ENCODE data around the gene SBNO2.

The SBNO2 gene, protein sequence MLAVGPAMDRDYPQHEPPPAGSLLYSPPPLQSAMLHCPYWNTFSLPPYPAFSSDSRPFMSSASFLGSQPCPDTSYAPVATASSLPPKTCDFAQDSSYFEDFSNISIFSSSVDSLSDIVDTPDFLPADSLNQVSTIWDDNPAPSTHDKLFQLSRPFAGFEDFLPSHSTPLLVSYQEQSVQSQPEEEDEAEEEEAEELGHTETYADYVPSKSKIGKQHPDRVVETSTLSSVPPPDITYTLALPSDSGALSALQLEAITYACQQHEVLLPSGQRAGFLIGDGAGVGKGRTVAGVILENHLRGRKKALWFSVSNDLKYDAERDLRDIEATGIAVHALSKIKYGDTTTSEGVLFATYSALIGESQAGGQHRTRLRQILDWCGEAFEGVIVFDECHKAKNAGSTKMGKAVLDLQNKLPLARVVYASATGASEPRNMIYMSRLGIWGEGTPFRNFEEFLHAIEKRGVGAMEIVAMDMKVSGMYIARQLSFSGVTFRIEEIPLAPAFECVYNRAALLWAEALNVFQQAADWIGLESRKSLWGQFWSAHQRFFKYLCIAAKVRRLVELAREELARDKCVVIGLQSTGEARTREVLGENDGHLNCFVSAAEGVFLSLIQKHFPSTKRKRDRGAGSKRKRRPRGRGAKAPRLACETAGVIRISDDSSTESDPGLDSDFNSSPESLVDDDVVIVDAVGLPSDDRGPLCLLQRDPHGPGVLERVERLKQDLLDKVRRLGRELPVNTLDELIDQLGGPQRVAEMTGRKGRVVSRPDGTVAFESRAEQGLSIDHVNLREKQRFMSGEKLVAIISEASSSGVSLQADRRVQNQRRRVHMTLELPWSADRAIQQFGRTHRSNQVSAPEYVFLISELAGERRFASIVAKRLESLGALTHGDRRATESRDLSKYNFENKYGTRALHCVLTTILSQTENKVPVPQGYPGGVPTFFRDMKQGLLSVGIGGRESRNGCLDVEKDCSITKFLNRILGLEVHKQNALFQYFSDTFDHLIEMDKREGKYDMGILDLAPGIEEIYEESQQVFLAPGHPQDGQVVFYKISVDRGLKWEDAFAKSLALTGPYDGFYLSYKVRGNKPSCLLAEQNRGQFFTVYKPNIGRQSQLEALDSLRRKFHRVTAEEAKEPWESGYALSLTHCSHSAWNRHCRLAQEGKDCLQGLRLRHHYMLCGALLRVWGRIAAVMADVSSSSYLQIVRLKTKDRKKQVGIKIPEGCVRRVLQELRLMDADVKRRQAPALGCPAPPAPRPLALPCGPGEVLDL (N-terminal part only)

DNA sequence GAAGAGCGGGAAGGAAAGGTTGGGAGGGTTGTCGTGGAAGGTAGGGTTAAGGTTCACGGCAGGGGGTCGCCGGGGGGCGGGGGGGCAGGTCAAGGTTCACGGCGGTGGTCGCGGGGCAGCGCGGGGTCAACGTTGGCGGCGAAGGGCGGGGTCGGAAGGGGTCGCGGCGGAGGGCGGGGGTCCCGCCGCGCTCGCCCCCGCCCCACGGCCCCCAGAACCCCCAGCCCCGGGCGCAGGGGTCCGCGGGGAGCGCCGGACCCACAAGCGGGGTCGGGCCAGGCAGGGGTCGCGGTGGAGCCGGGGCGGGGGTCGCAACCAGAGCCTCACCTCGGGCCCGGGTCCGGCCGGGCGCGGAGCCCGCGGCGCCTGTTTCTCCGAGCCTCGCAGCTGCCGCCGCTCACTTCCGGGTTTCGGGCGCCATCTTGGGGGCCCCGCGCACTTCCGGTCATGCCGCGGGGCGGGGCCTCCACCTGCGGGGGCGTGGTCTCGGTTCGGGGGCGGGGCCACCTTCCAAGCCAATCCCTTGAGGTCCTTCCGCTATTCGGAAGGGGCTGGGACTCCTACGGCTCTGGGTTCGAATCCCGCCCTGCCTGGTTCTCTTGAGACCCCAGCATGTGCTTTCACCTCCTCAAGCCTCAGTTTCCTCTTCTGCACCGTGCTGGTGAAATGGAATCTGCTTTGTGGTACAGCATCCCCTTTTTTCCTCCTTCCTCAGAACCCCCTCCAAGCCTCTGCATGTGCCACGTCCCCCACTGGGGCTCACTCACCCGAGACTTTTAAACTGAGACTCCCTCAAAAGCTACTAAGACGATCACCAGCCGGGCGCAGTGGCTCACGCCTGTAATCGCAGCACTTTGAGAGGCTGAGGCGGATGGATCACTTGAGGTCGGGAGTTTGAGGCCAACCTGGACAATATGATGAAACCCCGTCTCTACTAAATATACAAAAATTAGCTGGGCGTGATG, at the start of gene SBNO2:
TSS of gene SBNO2 (minus strand) at position 424 of the 965 bp plus-strand sequence. CDS start 19,992 bp downstream, outside the sequence.
- DNase-seq: peak; percentile 88

DNA sequence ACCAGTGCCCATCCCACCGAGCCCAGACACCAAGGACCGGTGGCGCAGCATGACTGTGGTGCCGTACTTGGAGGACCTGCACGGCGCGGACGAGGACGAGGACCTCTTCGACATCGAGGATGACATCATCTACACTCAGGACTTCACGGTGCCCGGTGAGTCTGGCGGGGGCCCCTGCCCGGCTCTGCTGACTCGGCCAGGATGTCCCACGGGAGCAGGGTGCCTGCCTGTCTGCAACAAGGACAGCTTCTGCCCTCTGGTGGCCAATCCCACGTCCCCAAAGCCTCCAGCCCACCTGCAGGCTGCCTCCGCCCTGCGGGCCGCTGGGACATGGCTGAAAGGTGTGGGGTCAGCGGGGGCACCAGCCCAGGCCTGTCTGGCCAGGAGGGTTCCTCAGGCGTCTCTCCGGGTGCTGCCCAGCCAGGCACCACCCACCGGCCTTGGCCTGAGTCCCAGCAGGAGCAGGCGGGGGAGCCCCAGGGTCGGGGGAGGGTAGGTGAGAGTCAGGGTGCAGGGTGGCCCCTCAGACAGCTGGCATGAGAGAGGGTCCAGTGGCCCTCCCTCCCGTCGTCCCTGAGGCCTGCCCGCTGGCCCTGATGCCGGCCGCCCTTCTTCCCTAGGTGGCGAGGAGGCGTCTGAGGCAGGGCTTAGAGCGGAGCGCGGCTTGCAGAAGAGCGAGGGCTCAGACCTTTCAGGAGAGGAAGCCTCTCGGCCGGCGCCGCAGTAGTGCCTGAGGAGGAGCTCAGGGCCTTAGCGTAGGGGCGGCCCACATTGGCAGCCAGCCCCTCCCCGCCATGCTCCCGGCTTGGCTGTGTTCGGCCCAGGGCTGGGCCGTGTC, 49.2 kb upstream of the SBNO2 start:
- DNase-seq: no peak

DNA sequence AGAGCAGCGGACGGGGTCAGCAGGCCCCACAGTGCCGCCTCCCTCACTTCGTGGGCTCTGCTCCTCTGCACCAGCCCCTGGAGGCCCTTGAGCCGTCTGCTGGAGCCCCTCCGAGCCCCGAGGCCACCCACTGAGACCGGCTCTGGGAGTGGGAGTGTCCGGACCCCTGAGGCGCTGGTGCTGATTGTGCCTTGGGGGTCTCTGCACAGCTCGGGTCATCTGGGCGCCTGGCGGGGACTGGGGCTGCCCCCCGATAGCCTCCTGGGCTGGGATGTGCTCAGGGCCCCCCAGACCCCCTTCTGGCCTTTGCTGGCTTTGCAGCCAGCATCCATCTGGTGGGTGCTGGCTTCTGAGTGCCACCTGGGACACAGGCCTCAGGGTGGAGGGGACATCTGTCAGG, 48.3 kb upstream of the SBNO2 start:
- no peak for DNase-seq

DNA sequence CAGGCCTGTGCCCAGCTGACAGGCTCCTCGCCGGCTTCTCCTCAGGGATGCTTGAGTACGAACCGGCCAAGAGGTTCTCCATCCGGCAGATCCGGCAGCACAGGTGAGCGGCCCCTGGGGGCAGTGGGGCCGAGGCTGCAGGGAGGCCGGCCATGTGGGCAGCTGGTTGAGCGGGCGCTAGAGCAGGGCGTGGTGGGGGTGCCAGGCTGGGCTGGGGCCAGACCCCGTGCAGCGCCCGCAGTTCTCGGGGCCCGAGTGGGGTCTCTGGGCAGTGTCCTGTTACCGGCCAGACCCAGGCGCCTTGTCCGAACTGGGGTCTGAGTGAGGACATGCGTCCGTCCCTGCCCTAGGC, 47.8 kb upstream of the SBNO2 start:
- DNase-seq: no peak

DNA sequence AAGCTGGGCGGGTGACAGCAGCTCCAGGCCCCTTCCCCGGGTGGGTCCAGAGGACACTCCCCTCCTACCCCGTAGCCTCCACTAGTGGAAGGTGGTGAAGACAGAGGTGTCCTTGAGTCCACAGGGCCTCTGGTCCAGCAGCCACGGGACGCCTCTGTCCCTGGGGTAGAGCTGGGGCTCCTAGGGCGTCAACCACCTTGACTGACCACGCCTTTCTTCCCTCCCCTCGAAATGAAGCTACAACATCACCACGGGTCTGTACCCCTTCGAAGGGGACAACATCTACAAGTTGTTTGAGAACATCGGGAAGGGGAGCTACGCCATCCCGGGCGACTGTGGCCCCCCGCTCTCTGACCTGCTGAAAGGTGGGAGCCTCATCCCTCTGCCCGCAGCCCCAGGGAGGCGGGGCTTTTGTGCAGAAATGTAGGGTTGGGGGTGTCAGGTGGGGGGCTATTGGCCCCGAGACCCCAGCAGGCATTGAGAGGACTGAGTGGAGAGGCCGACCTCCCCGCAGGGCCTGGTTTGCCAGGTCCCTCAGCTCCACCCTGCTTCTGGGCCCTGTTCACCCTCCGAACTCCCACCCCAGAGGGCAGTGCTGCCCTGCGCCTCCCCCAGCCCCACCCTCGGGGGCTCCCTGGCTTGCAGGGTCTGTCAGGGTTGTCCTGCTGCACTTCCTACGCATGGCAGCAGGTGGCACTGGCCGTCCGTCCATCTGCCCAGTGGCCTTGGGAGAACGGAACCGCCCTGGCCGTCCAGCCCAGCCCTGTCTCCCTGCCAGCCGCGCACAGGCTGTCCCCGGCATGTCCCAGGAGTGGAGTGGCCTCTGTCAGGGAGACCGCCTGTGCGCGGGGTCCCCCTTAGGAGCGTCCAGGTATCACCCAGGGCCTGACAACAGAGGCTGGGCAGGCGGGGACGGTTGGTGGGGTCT, 47.2 kb upstream of the SBNO2 start:
- DNase-seq: no peak

DNA sequence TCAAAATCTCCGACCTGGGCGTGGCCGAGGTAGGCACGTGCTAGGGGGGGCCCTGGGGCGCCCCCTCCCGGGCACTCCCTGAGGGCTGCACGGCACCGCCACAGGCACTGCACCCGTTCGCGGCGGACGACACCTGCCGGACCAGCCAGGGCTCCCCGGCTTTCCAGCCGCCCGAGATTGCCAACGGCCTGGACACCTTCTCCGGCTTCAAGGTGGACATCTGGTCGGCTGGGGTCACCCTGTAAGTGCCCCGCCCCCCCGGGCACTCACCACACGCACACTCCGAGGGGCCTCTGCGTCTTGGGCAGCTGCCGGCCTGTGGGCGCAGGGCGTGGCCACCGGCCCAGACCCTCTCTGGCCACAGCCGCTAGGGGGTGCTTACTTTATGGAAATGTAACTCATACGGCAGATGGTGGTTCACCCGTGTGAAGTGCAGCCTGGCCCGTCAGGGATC, 46.4 kb upstream of the SBNO2 start:
- no peak for DNase-seq

DNA sequence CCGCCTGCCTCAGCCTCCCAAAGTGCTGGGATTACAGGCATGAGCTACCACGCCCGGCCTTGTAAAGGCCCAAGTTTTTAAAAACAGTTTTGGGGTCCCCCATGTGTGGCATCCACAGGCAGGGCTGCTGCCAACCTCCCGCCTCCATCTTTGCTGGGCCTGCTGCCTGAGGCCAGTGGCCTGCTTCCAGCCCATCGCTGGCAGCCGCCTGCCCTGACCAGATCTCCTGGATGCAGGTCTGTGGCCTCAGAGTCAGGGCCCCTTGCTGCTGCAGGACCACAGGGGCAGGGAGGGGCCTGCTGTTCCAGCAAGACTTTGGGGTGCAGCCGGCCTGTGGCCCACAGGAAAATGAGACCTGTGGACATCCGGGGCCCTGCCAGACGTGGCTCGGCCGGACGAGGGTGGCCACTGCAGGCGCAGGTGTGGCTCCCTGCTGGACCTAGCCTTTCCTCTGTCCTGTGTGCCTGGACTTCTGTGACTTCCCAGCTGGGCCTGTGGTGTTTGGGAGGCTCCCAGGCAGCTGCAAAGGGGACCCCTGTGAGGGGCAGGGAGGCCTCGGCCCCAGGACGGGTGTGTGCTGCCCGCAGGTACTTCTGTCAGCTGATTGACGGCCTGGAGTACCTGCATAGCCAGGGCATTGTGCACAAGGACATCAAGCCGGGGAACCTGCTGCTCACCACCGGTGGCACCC, 45.9 kb upstream of the SBNO2 start:
- no peak for DNase-seq

DNA sequence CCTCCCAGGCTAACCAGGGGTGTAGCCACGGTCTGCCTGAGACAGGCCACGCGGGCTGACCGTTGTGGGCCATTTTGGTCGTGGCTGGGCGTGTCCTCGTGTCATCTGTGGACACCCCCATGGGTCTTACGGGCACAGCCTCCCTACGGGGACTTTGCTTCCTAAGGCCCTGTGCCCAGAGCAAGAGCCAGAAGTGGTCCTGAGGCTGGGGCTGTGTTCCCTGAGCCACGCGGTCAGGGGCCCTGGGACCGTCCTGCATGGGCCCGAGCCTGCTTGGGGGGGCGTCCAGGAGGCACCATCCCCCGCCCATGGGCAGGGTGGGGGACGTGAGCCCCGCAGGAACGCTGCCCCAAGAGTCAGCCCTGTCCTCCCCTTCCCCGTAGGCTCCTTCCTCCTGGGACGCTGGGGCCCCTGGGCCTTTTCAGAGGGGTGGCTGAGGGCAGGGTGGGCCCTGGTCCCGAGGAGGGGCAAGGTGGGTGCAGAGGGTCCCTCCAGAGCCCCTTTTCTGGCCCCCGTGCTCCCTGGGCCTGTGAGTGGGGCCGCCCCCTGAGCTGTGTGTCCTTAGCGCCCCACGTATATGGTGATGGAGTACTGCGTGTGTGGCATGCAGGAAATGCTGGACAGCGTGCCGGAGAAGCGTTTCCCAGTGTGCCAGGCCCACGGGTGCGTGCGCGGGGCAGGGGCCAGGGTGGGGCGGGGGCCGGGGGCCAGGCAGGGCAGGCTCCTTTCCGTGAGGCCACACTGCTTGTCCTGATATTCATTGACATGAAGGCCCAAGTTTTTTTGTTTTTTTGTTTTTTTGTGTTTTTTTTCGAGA, 44.9 kb upstream of the SBNO2 start:
- DNase-seq: no peak

DNA sequence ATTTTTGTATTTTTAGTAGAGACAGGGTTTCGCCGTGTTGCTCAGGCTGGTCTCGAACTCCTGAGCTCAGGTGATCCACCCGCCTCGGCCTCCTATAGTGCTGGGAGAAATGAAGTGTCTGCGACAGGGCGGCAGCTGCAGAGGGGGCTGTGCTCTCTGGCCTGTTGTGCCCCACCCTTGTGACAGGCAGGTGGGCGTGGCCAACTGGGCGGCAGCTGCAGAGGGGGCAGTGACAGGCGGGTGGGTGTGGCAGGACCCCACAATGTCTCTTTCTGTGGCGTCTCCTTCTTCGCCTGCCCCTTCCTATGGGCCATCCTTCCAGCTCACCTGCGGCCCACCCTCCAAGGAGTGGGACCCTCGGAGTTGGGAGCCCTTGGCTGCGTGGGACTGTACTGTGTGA, 43.3 kb upstream of the SBNO2 start:
- DNase-seq: no peak

DNA sequence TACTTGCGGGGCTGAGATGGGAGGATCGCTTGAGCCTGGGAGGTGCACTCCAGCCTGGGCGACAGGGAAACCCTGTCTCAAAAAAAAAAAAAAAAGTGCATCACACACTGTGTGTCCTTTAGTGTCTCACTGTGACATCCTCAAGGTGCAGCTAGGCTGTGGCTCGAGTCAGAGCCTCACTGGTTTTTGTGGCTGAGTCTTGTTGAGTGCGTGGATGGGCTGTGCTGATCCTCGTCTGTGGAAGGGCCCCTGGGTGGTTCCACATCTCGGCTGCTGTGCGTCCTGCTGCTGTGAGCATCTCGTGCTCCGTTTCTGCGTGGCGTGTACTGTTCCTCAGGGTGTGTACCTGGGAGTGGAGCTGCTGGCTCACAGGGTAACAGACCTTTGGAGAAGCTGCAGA, 42.7 kb upstream of the SBNO2 start:
- DNase-seq: no peak

DNA sequence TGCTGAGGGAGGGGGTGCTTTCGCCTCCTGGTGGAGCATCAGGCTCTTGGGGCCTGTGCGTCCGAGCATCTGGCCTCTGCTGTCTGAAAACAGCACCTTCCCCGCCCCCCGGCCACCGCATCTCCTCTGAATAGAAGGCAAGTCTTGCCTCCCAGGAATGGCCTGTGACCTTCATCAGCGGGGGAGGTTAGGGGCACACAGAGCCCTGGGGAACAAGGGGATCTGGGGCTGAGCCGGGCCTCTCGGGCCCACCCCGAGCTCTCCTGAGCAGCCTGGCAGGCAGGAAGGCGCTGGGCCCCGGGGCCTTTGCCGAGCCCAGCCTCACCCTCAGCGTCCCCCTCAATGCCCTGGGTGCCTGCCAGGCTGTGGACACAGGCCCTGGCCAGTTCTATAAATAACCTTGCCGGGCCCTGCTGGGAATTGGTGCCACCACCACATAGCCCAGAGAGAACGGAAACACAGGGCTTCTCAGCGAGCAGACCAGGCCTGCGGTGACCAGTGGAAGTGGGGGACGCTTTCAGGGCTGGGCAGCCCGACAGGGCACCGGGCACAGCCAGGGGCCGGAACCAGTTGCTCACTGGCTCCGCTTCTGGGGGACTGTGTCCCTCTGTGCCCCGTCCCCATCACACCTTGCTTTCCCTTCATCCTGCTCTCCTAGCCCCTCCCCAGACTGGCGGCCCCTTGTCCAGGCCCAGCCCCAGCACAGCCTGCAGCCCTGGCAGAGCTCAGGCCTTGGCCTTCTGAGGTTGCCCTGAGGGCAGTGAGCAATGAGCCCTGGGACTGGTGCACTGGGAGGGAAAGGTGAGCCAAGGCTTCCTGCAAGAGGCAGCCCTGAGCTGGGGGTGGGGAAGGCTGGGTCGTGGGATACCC, 41.0 kb upstream of the SBNO2 start:
- no peak for DNase-seq

DNA sequence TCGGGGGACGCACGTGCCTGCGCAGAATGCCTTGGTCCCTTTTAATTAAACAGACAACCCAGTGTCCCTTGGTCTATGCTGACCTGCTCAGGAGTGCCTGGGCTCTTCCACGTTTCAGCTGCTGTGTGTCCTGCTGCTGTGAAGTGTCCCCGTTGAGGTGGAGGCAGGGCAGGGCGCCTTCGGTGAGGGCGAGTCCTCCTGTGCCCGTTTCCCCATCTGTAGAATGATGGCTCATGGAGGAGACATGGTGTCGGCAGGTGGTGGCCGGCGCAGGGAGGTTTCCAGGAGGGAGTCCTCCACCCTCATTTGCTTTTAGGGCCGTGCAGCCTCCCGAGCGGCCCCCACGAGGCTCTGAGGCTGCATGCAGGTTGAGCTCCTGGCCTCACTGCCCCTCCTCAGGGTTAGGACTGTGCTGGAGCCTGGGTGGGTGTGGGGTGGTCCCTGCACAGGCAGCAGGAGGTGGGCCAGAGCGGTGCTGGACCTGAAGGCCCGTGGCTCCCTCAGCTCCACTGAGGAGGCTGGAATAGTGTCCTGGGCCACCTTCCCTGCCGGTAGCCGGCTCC, 40.3 kb upstream of the SBNO2 start:
- DNase-seq: no peak

DNA sequence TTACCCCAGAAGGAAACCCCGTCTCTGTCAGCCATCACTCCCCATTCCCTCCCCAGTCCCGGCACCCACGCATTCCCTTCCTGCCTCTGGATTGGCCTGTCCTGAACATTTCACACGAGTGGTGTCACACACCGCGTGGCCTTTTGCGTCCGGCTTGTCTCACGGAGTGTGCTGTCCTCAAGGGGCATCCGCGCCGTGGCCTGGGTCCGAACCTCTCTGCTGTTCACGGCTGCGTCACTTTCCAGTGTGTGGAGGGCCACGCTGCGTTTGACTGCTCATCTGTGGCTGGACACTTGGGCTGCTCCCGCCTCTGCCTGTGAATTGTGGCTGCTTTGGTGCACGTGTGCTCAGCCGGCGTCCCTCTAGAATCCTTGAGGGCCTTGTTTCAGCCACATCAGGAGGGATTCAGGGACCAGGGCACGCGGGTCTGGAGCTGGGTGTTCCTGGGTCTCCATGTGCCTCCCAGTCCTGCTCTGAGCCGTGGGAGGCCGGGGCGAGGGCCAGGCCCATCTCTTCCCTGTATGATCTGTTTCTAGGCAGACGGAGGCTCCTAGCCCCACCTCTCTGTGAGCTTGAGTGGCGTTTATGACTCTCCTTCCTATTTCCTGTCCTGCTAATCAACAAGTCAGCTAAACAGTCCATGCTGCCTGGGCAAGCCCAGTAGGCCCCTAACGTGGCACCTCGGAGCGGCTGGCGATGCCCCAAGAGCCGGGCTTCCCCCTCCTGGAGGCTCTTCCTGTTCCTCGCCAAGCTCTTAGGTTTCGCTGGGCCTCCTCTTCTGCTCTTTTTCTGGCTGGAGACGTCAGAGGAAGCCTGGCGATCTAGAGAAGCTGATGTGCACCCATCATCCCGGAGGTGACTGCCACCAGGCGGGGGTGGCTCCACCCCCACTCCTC, 39.6 kb upstream of the SBNO2 start:
- no peak for DNase-seq

DNA sequence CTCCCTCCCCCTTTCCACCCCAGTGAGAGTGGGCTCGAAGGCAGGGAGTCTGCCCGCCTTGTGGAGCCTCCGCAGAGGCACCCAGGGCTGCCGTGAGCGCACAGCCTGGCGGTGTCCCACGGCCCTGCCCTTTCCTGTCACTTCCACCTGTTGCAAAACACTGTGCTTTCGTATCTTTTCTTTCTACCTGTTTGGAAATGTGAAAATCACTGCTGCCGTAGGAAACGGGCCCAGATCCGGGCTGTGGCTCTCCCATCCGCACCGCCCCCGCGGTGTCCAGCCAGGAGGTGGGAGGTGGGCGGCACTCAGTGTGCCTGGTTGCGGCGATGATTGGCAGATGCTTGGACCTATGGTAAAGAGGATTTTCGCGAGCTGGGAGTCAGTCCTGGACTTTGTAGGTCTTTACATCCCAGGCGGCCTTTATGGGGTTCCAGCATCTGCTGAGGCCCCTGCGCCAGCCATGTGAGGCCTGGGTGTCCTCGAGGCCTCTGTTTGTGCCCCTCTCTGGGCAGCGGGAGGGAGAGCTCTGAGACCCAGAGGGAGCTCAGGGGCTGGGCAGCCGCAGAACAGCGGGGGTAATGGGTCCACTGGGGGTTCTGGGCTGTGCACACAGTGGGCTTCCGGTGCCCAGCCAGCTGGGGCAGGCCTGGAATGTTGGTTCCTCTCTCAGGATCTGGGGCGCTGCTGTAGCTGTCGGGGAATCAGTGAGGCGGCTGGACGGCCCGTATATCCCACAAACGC, 37.6 kb upstream of the SBNO2 start:
- no peak for DNase-seq

DNA sequence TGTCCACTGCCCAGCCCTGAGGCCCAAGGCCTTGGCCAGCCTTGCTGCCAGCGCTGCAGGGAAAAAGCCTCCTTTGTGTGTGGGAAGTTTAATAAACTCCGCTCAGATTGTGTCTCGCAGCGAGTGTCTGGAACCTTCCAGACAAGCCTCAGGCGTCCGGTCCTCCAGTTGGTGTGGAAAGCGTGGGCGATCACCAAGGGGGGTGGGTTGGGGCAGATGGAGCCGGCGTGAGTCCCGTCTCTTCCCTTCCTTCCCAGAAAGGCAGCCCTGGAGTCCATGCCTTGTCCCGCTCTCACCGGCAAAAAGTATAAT, 36.1 kb upstream of the SBNO2 start:
- no peak for DNase-seq

Data from RPMI8226 (cell line).